Stomach (tissue), 9 donors: ENCODE data around the gene CHAT. TPM values are rescaled to one million over a fixed set of nuclear protein-coding genes. Genes with fewer than 3 reads are reported as not detected.

Experiments used
- DNase-seq, 2 donors: peaks; one replicate each; pipeline versions ENCODE4 v3.0.0 to v3.0.0-alpha.2; 2013 to 2019
- H3K27ac ChIP-seq, 5 donors: fragments of 200-600 bp in 4 of 5; sonication (generic) in 4 of 5; one replicate each; pipeline ENCODE4 v1.5.1; 2013 to 2019; ENCODE audit warnings: mild to moderate bottlenecking in 1 of 5, moderate library complexity in 1 of 5
- H3K27me3 ChIP-seq, 3 donors: fragments of 200-600 bp; sonication (generic); one replicate each; pipeline ENCODE4 v1.5.1; 2017 to 2019; ENCODE audit warnings: mixed run types in 1 of 3
- H3K36me3 ChIP-seq, 4 donors: fragments of 200-600 bp; sonication (generic); 1 replicate in 3 of 4; 2 replicates in 1 of 4; pipeline ENCODE4 v1.5.1; 2016 to 2019
- H3K4me1 ChIP-seq, 4 donors: fragments of 200-600 bp; sonication (generic); one replicate each; pipeline ENCODE4 v1.5.1; 2016 to 2019
- H3K4me3 ChIP-seq, 4 donors: fragments of 200-600 bp; sonication (generic) in 3 of 4; one replicate each; pipeline ENCODE4 v1.5.1; 2016 to 2019; ENCODE audit warnings: mild to moderate bottlenecking in 1 of 4
- H3K9me3 ChIP-seq, 4 donors: fragments of 200-600 bp; sonication (generic); one replicate each; pipeline ENCODE4 v1.5.1; 2016 to 2019
- CTCF ChIP-seq, 7 experiments: fragments of 450-650 bp in 4 of 7; fragments of 200-600 bp in 3 of 7; sonication (generic) in 3 of 7; IDR thresholded peaks; one replicate each; pipeline ENCODE4 v1.5.1; 2016 to 2019; ENCODE audit warnings: antibody characterized with exemption in 7 of 7, control low read depth in 2 of 7, mild to moderate bottlenecking in 1 of 7
- EP300 ChIP-seq: sonication (generic); formaldehyde crosslinking; IDR thresholded peaks from one replicate; pipeline ENCODE4 v1.6.1; 2017; ENCODE audit warnings: antibody characterized with exemption
- POLR2A ChIP-seq, 4 donors: fragments of 450-650 bp; IDR thresholded peaks; one replicate each; pipeline ENCODE4 v1.6.1; 2016; ENCODE audit warnings: antibody characterized with exemption in 4 of 4, control low read depth in 2 of 4, mild to moderate bottlenecking in 1 of 4, moderate library complexity in 1 of 4
- POLR2AphosphoS5 ChIP-seq, 3 donors: sonication (generic); formaldehyde crosslinking; IDR thresholded peaks; one replicate each; pipeline ENCODE4 v1.6.1; 2016; ENCODE audit warnings: antibody characterized with exemption in 3 of 3
- WGBS, 5 donors: extraction: QIAGEN DNeasy Blood & Tissue Kit in 3 of 5; methylation state at CpG; one replicate each; pipeline versions ENCODE4 v1.1.5 to v1.1.7; 2013 to 2018; 5-methylcytosine and 5-hydroxymethylcytosine counted together
- intact Hi-C: fragments of 100-400 bp; cut with DNase I; formaldehyde crosslinking; loops from one replicate; pipeline ENCODE4 v1.15.1; 2023; ENCODE audit warnings: low total_unique reads
- polyA plus RNA-seq, 3 donors: library from polyadenylated mRNA; stranded (reverse); fragments of 200-250 nt; gene quantifications; one replicate each; pipeline ENCODE4 v1.2.3, GENCODE V29; 2013
- total RNA-seq, 5 donors: library from RNA; depleted of rRNA; stranded (reverse); fragments of >200 nt; gene quantifications; one replicate each; pipeline versions ENCODE4 v1.1.0 to v1.2.3, GENCODE V29; 2014 to 2016
- donor health status: healthy with polysubstance abuse.
- donor health status: Bipolar disorder and iron deficiency.
- donor health status: healthy.

Gene CHAT
- total and polyA plus RNA-seq, 8 donors: 8.7 TPM; not detected in 7

- H3K9me3 ChIP-seq: no peaks in the 10 kb centered on the region
- H3K4me1 ChIP-seq: no peaks in the 10 kb centered on the region
- H3K27me3 ChIP-seq: peaks cover 0 to 75% (median 26%) of the 10 kb centered on the region in 3 donors
- H3K4me3 ChIP-seq: no peak overlapping the region
- intact Hi-C loops: no loop called here
- WGBS, 5 donors: 77 to 84% (median 81%) methylated on average over 11 to 12 of the region's 12 CpGs
- DNase-seq: no peak
- TF ChIP-seq POLR2A (IDR thresholded peaks at IDR 0.05) (no peak), CTCF (IDR thresholded peaks at IDR 0.05) (no peak)
- no peak overlapping the region for H3K27ac ChIP-seq
- no peaks in the 10 kb centered on the region for H3K36me3 ChIP-seq
Observed at GRCh38 chr10:49620286-49620810, 6.5 kb downstream of the CHAT start.

GRCh38 chr10:49620841-49621378 lies 7.1 kb downstream of the CHAT start:
- WGBS, 5 donors: 46 to 67% (median 55%) methylated on average over 6 of the region's 6 CpGs
- no peaks in the 10 kb centered on the region for H3K36me3 ChIP-seq
- no peak overlapping the region for H3K27ac ChIP-seq
- DNase-seq: peak in 1 of 2 donors; percentile 31
- H3K9me3 ChIP-seq: no peaks in the 10 kb centered on the region
- H3K4me1 ChIP-seq: no peaks in the 10 kb centered on the region
- no peak for TF ChIP-seq CTCF (IDR thresholded peaks at IDR 0.05)
- TF ChIP-seq EP300: no peak
- no peak for TF ChIP-seq POLR2AphosphoS5 (IDR thresholded peaks at IDR 0.05)
- peaks cover 0 to 69% (median 20%) of the 10 kb centered on the region in 3 donors for H3K27me3 ChIP-seq
- no peak overlapping the region for H3K4me3 ChIP-seq
- intact Hi-C loops: no loop called here

- no peak for TF ChIP-seq EP300
- 32 to 52% (median 37%) methylated on average over 6 of the region's 6 CpGs for WGBS, 5 donors
- Histone ChIP-seq H3K36me3 (no peaks in the 10 kb centered on the region), H3K4me1 (no peaks in the 10 kb centered on the region), H3K27ac (no peak overlapping the region), H3K9me3 (no peaks in the 10 kb centered on the region), H3K4me3 (no peak overlapping the region), H3K27me3 (peaks cover 0 to 63% (median 16%) of the 10 kb centered on the region in 3 donors)
- intact Hi-C loops: no loop called here
- no peak for DNase-seq
Observed at GRCh38 chr10:49621561-49621960, 7.7 kb downstream of the CHAT start.

GRCh38 chr10:49622426-49623425 lies 8.9 kb downstream of the CHAT start:
- Histone ChIP-seq H3K4me3 (no peak overlapping the region), H3K27me3 (peaks cover 0 to 51% (median 14%) of the 10 kb centered on the region in 3 donors), H3K27ac (no peak overlapping the region), H3K9me3 (no peaks in the 10 kb centered on the region), H3K36me3 (no peaks in the 10 kb centered on the region), H3K4me1 (no peaks in the 10 kb centered on the region)
- WGBS, 5 donors: 66 to 74% (median 69%) methylated on average over 11 of the region's 11 CpGs
- TF ChIP-seq CTCF (IDR thresholded peaks at IDR 0.05): no peak
- TF ChIP-seq POLR2AphosphoS5 (IDR thresholded peaks at IDR 0.05): no peak
- TF ChIP-seq EP300: no peak
- no peak for TF ChIP-seq POLR2A (IDR thresholded peaks at IDR 0.05)
- DNase-seq: no peak
- intact Hi-C loops: no loop called here
